A673 (cell line): ENCODE data around the gene ADD3.

Source experiments
- CTCF ChIP-seq: fragments of 300-800, 200-600 bp; sonication (generic); conservative IDR thresholded peaks from 2 replicates; pipeline ENCODE4 v1.5.1; 2017; ENCODE audit warnings: low read depth, mild to moderate bottlenecking, antibody characterized with exemption, low read length, moderate library complexity, mixed read lengths
- EZH2 ChIP-seq: fragments of 200-600 bp; sonication (generic); IDR thresholded peaks from 2 replicates; pipeline ENCODE4 v1.6.1; 2017; ENCODE audit warnings: borderline replicate concordance, low read depth, mild to moderate bottlenecking, mixed read lengths, antibody characterized with exemption, low read length; ENCODE audit not compliant: poor library complexity, severe bottlenecking

DNA sequence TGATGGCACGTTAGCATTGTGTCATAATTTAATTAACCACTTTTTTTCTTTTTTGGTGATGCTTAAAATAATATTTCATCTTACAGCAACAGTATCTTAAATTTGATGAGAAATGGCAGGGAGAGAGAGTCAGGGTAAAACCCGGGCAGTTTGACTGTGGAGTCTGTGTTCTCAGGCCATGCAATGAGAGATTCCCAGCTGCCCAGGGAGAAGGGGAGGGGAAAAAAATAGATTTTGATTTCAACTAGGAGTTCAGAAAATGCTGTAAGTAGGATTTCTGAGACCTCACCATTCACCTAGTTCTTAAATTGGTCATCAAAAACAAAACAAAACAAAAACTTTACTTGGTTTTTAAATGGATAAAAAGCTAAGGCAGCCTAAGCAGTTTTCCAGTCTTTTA lies 47.1 kb upstream of the ADD3 start:
- TF ChIP-seq CTCF (no peak), EZH2 (no peak)
